Right lung (tissue), 5 donors: ENCODE data around the gene NFASC. TPM values are rescaled to one million over a fixed set of nuclear protein-coding genes. Genes with fewer than 3 reads are reported as not detected.

ENCODE experiments used
- DNase-seq, 2 donors: peaks; one replicate each; pipeline ENCODE4 v3.0.0-alpha.2; 2013
- polyA plus RNA-seq, 5 donors: library from polyadenylated mRNA; unstranded; fragments of 120-200 nt; gene quantifications; one replicate each; pipeline versions ENCODE4 v1.2.1 to v1.2.3, GENCODE V29; 2013; ENCODE audit warnings: inconsistent platforms in 1 of 5, low replicate concordance in 1 of 5; ENCODE audit not compliant: insufficient read length in 5 of 5, insufficient read depth in 1 of 5

NFASC gene
- polyA plus RNA-seq, 5 donors, result 1.1 to 1.7 (median 1.5) TPM

DNA sequence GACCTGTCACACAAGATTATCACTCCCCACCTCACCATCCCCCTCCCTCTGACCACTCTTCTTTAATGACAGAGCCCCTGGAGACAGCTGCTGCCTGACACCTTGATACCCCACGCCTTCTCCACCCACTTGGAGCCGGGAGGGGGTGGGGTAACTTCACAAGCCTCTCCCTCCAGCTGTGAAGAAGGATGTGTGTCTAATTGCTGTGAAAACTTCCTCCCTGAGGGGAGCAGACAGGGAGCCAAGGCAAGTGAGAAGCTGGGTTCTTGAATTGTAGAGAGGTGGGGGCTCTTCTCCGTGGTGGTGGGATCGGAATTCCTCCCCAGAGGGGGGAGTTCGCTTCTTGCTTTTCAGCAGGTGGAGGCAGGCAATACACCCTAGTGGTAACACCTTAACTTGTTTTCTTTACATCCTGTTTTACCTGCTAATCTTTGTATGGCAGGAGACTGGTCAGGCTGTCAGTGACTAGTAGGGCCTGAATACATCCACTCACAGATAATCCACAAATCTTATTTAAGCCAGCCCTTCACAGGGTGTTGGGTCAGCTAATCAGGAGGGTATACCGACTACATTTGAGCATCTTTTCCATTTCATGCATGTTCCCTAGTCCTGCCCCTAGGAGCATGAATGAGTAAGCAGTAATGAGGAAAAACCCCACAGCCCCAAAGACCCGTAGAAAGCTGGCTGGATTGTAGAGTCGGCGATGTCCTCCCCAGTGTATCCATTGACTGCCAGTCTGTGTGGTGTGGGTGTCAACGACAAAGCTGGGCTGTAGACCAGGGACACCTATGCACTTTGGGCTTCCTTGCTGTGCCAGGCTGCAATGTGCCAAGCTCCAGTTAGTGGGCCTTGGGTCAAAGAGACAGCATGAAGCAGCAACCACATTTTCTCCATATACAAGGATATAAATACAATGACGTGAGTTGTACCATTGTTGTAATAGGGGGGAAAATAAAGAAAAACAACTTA is 57.3 kb downstream of the NFASC start:
- DNase-seq, result no peak

DNA sequence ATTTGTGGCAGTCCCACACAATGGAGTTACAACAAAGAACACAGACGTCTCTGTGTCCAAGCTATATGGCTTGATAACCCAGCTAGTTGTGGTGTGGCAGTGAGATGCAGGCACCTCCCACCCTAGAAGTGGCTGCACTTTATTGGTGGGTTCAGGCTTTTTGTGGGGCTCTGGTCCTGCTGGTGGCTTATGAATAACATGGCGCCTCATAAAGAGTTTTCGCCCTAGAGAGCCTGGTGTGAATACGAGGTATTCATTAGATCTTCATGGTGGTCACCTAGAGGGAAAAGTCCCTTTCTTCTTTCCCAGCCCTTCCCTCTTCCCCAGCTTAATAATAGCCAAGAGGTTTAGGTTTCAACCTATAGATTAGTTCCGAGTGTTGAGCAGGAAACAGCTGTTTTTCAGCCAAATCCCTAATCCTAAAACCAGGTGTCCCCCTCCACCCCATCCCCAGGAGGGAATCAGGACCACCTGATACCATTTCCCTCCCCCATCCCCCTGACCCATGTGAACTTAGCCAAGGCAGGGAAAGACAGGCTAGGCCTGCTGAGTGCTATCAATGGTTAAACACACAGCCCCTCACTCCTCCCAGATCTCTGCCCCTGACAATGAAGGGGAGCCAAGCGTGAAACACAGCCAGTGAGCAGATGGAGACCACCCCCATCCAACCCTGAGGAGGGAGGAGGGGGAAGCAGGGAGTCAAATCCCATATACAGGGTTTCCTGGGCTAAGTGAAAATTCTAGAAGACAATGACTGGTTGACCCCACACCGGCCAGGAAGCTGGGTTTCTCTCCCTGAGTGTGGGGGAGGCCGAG is 58.2 kb downstream of the NFASC start:
- no peak for DNase-seq

DNA sequence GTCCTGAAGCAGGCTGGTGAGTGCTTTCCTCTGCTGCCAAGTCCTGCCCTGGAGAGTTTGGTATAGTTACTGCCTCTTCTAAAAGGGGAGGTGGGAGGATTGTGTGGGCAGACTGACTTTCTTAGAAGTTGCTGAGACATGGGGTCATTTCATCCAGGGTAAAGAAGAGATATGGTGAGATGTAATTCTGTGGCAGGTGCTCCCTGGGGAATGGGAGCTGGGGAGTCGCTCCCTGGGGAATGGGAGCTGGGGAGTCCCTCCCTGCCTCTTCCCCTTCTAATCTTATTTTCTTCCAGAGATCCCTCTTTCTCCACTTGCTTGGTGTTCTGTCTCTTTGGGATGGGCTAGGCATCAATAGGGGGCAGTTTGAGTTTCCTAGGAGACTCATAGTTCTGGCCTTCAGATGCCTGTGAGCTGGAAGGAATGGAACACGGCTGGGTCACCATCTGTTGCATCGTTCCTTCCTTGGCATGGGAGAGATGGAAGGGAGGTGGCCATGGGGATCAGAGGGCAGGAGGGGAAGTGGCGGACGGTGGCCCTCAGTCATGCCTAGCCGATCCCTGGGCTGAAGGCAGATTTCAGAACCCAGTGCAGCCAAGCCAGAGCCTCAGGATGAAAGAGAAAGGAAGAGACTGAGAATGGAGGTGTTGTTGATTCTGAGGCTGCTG is 59.0 kb downstream of the NFASC start:
- DNase-seq, result no peak

DNA sequence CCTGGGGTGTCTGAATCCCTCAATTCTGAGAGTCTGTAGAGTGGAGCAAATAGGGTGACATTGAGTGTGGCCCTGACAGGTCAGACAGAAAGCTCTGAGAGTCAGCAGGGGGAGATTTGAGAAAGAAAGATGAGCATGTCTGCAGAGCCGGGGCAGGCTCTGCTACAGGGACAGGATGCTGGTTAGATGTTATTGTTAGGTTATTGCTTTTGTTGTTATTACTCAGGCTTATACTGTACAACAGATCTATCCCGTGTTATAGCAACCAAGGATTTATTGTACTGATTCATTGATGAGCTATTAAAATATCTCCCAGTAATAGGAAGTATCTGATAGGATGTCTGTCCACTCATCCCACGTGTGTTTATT is 59.5 kb downstream of the NFASC start:
- DNase-seq, result no peak

DNA sequence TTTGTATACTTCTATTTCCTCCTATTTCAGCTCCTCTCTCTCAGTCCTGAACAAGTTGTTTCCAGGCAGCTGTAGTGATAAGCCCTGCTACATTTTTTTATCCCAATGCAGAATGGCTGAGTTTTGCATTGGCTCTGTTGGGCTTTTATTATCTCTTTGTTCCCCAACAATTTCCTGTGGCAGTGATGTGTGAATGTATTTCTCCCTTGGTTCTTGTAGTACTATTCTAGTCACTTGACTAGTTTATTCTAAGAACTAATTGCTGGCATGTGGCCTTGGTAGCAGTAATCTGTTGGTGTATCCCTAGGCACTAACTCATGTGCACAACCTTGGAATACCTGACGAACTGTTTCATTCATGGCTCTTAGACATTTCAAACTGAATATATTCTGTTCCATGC is 60.7 kb downstream of the NFASC start:
- DNase-seq, result no peak

DNA sequence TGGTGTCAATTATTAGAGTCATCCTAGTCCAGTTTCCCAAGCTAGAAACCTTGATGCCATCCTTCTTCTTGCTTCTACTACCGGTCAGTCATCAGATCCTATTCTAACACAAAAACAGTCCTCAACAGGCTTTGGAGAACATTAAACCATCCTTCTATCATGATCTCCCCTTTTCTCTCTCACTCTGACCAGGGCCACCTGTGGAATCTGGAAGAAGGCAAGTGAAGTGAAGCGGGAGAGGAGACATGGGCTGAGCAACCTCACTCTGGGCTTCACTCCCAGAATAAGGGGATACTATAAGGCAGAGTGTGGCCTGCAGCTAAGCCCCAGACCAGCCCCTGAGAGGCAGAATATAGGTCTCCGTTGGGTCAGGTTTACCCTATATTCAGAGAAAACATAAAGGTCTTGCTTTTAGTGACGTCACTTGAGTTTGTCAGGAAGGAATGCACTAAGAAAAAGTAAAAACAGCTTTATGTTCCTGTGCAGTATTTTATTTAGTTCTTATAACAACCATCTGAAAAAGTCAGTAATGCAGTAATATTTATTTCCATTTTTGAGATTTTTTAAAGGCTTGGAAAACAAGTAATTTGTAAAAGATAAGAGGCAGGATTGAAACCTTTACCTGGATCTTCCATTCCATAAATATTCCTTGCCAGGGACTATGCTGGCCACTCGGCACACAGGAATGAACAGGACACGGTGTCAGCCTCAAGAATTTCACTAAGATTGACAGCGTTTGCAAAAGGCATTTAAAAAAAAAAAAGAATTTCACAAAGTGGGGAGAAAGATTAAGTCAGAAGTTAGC is 61.3 kb downstream of the NFASC start:
- DNase-seq, result no peak

DNA sequence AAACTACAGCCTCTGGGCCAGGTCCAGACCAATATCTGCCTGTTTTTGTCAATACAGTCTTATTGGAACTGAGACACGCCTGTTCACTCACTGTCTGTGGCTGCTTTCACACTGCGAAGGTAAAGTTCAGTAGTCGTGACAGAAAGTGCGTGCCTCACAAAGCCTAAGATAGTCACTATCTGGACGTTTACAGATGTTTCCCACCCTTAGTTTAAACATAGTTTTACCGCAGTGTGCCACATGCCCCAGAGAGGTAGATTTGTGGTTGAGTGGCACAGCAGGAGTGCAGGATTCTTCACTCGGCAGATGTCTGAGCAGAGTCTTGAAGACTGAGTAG is 61.9 kb downstream of the NFASC start:
- no peak for DNase-seq

DNA sequence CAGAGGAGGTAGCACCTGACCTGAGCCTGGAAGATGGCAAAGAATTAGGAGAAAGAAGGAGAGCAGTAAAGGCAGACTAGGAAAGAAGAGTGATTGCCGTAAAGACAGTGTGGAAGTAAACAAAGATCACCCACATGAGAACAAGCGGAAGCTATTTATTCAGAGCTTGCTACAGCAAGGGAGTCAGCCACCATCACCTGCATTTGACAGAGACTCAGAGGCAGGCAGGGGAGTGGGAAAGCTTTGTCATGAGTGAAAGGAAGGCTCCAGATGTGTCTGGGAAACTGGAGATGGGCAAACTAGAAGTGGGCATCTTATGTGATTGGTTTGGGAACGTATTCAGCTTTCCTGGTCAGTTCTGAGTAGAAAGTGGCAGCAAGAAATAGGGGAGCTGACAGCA is 64.5 kb downstream of the NFASC start:
- DNase-seq, result no peak

DNA sequence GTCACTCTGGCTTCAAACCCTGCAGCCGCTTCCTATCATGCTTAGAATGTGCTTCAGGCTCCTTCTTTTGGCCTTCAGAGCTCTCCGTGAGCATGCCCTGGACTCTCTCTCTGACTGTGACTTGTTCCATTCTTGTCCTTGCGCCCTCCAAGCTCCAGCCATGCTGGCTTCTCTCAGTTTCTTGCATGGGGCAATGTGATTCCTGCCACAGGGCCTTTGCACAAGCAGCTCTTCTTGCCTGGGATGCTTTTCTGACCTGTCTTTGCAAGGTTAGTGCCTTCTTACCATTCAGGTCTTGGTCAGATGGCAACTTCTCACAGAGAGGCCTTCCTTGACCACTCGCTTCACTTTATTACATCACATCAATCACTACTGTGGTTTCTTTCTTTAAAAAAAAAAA is 66.1 kb downstream of the NFASC start:
- no peak for DNase-seq

DNA sequence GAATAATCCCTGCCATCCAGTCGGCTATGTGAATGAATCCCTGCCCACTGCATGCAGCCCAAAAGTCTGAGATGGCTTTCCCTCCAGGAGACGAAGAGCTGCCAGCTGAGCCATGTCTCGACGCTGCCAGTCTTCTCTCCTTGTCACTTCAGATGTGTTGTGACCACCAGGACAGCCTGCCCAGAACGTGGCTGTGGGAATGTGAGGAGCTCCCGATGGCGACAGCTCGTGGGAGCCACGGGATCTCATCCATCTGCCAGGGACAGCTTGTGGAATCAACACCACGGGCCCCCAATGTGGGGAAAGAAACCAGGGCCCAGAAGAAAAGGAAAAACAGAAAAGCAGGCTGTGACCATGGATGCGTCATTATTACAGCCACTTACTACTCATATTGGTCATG is 67.2 kb downstream of the NFASC start:
- no peak for DNase-seq

DNA sequence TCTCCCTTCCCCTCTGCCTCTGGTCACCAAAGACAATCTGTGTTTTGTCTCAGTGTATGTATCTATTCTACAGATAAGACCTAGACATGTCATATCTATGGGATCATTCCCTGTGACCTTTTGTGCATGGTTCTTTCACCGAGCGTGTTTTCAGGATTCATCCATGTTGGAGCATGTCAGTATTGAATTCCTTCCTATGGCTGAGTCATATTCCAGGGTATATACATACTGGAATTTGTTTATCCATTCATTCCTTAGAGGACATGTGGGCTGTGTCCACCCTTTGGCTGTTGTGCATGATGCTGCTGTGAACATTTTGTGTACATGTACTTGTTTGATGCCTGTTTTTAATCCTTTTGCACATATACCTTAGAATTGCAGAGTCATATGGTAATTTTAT is 69.9 kb downstream of the NFASC start:
- DNase-seq, result no peak

DNA sequence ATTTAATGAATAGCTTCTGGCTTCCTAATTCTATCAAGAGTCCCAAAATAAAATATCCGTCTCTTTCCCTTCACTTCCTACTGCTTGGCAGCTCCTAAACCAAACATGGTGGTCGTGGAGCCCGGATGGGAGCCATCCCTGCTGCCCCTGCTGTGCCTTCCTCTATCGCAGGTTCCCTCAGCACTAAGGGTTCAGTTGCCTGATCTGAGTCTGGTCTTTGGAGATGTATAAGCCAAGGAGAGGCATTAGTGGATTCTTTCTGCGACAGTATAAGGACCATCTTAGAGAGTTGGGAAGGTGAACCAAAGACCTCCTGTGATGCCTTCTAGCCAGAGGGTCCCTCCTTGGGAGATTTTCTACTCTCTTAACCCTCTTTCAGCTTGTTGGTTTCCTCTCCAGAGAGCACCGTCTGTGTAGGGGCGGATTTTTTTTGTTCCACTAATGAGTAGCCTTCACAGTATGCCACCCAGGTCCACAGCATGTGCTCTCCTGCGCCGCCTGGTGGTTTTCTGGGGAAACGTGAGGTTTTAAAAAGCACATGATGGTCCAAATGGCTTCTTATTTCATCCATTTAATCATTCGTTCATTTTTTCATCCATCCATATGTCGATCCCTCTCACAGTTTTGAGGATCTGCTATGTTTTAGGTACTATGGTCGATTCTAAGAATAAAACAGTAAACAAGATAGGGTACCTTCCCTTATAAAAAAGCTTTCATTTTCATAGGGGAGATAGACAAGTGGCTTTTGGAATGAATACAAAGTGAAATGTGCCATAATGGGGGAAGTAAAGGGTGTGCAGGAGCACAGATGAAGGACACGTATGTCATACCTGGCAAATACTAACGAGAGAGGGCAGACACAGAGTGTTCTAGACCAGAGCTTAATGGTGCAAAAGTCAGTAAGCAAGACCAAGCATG is 71.0 kb downstream of the NFASC start:
- peak; percentile 8 to 23 for DNase-seq

DNA sequence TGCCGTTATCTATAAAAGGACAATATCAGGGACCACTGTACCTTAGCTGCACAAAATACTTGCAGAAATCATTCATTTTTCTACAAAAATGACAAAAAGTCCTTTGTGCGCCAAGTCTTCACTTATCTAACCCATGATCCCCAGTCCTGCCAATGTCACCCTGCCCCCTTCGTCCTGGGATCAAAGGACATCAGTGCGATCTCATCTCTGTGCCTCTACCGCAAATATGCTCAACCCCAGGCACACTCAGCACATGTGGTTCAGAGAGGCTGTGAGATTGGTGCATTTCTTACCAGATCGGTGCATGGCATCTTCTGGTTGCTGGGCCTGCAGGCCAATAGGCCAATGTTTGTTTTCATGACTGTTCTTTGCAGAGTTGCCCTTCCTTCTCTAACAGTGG is 72.8 kb downstream of the NFASC start:
- no peak for DNase-seq

DNA sequence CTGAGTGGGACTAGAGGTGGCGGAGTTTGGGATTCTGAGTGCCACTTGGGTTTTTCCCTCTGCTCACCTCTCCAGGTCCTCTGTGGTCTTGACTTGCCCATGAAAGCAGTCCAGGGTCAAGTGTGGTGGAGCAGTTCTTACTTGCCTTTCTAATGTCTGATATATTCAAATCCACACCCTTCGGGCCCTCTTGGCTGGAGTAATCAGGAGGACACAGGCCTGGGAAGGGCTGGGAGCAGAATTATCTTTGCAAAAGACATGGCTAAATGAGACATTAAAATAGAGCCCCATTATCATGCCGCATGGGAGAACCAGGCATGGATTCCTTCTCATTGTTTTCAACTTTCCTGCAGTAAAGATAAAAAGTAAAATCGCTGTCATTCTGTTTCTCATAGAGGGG is 74.0 kb downstream of the NFASC start:
- no peak for DNase-seq

DNA sequence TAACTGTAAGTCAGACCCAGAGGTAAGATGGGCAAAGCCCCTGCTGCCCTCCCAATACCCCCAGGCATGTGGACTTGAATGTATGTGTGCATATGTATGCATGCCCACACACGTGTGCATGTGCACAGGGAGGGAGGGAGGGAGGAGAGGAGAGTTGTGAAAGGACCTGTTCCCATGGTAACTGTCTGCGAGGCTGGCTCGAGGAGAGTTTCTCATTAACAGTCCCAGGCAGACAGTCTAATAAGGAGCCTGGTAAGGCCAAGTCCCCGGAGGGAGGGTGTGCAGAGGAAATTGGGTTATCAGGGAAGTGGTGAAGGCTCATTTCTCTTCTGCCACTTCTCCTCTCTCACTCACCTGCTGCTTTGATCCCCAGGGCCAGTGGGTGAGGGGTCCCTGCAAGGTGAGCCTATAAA is 74.9 kb downstream of the NFASC start:
- peak in 1 of 2 donors; percentile 13 for DNase-seq

DNA sequence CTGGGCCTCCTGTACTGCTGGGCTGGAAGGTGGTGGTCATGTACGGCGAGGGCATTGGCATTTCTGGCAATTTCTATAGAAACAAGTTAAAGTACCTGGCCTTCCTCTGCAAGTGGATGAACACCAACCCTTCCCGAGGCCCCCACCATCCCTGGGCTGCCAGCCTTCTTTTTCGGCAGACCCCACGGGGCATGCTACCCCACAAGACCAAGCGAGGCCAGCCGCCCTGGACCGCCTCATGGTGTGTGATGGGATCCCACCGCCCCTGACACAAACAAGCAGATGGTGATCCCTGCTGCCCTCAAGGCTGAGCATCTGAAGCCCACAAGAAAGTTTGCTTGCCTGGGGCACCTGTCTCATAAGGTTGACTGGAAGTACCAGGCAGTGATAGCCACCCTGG is 76.0 kb downstream of the NFASC start:
- DNase-seq, result no peak

DNA sequence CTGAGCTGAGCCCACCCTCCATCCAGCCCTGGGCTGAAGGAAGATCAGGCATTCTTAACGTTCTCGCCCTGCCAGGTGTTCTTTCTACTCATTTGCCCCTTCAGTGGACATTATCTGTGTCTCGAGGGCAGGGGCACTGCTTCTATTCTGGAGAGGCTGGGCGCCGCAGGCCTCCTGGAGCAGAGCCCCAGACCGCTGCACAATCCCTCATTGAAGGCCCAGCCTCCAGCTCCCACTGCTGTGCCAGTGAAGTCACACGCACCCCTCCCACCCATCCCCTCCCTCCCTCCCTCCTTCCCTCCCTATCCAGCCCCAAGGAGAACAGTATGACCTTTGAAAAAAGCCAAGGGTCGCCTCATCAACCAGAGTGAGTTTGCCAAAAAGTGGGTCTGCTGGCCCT is 76.7 kb downstream of the NFASC start:
- DNase-seq, result no peak

DNA sequence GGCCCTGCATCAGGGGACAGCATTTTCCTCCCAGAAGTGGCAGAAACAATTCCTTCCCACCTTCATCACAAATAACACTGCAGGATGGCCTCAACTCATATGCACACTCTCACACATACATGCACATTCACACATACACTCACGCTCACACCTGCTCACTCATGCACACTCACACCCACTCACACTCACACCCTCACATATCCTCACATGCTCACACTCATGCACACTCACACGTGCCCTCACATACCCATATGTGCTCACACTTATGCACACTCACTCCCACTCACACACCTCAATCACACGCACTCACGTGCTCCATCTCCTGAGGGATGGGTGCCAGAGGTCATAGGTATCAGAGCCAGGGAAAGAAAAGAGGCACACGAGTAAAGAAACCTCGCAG is 77.1 kb downstream of the NFASC start:
- no peak for DNase-seq

DNA sequence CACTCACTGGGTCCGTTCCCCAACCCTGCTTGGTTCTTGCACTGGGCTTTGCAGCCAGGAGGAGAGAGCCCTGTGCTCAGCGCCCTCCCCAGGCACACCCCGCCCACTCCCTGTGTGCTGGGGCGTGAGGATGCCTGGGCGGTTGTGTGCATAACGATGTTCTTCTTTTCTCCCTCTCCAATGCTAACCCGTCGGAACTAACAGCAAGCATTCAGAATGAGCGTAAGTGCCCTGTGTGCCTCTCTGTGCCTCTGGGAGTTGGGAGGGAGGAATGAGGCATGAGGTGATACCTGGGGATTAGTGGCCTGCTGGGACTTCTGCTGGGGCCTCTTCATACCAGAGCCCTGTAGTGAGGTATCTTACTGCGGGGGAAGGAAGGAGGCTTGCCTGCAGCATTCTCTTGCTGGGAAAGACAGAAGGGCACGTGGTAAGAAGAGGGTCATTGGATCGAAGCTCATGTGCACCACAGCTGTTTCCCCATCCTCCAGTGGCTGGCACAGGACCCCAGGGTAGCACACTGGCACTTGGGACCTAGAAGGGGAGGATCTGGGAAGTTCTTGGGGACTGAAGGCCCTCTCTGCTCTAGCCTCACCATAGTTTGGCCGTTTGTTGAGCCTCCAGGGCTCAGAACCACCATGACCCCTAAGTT is 79.8 kb downstream of the NFASC start:
- no peak for DNase-seq
